Psoas muscle (tissue), 8 donors: ENCODE data around the gene STAG1. TPM values are rescaled to one million over a fixed set of nuclear protein-coding genes. Genes with fewer than 3 reads are reported as not detected.
"Not testable (repeated sequence)": the region's sequence is repeated elsewhere in the genome, so short reads cannot be mapped to it uniquely, and the experiment has no call there.

Experiments
- ATAC-seq, 4 donors: fragments of 200-7000 bp; cut with Tn5 transposase; one replicate each; pipeline ENCODE4 v1.9.1; 2020; ENCODE audit warnings: moderate library complexity in 3 of 4, mild to moderate bottlenecking in 2 of 4
- DNase-seq, 2 donors: peaks; one replicate each; pipeline ENCODE4 v3.0.0-alpha.2; 2020
- H3K27ac ChIP-seq: fragments of 200-600 bp; one replicate; pipeline ENCODE4 v1.8.0; 2022
- H3K27me3 ChIP-seq, 3 donors: fragments of 200-600 bp in 1 of 3; one replicate each; pipeline versions ENCODE4 v1.6.1 to v1.8.0; 2013 to 2022; ENCODE audit warnings: low read length in 2 of 3, mild to moderate bottlenecking in 2 of 3, moderate library complexity in 1 of 3; ENCODE audit not compliant: insufficient read depth in 3 of 3
- H3K36me3 ChIP-seq, 2 donors: fragments of 200-600 bp in 1 of 2; one replicate each; pipeline versions ENCODE4 v1.6.1 to v1.8.0; 2013 to 2022; ENCODE audit warnings: low read depth in 1 of 2, mild to moderate bottlenecking in 1 of 2, moderate library complexity in 1 of 2; ENCODE audit not compliant: insufficient read depth in 1 of 2
- H3K4me1 ChIP-seq: fragments of 200-600 bp; one replicate; pipeline ENCODE4 v1.8.0; 2022
- H3K4me3 ChIP-seq: fragments of 200-600 bp; one replicate; pipeline ENCODE4 v1.8.0; 2022; ENCODE audit warnings: mild to moderate bottlenecking
- H3K9me3 ChIP-seq: fragments of 200-600 bp; one replicate; pipeline ENCODE4 v1.8.0; 2022
- WGBS, 3 donors: extraction: QIAGEN DNeasy Blood & Tissue Kit; methylation state at CpG; one replicate each; pipeline versions ENCODE4 v1.1.6 to v1.1.7; 2013; 5-methylcytosine and 5-hydroxymethylcytosine counted together
- intact Hi-C, 2 donors: fragments of 100-400 bp; cut with DNase I; formaldehyde crosslinking; loops; one replicate each; pipeline versions ENCODE4 v1.11.0 to v1.14.2; 2022
- polyA plus RNA-seq, 3 donors: library from polyadenylated mRNA; stranded (reverse); fragments of 200-250 nt; gene quantifications; one replicate each; pipeline ENCODE4 v1.2.3, GENCODE V29; 2013
- total RNA-seq, 4 donors: library from RNA; stranded (reverse); fragmentation: NEBNext Ultra II Directional in 2 of 4; extraction: Animal tissue kit (Norgen Biotek cat#: 25700) in 2 of 4; gene quantifications; one replicate each; pipeline versions ENCODE4 v1.2.1 to v1.2.4, GENCODE V29; 2021 to 2023
- TF ChIP-seq, protein P1 (sequence below): fragments of 200-600 bp; IDR thresholded peaks from one replicate; pipeline ENCODE4 v1.8.0; 2022; ENCODE audit warnings: antibody characterized with exemption
- donor health status: healthy with polysubstance abuse.
- donor health status: DM: no; HTN: no; CAD: no; lungs with moderate emphysema.
- donor health status: Bipolar disorder and iron deficiency.
- donor health status: healthy.
- donor health status: DM: yes; HTN: yes; CAD: no.
- donor health status: DM: no; HTN: no; CAD: no.
- donor health status: DM: no; HTN: no; CAD: no.
- donor health status: DM: yes; HTN: yes; CAD: no.

STAG1 gene
- total and polyA plus RNA-seq, 7 donors: 8.8 to 27.7 (median 19.7) TPM

DNA sequence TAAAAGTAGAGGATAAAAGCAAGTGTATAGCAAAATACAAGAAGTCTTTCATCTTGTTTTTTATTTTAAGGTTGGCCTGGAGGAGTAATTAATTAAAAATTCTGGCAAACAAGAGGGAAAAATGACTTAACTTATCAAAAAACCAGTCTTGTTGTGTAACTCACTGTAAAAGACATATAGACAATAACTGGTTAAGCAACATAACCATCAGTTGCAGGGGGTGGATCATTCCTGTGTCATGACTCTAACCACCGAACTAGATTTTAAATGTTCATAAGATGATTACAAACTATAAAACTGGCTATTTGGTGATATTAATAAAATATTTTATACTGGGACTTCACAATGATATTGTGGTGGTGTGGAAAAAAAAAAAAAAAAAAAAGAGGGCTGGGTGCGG, 130.6 kb downstream of the STAG1 start:
- Histone ChIP-seq H3K27me3 (no peaks in the 10 kb centered on the region), H3K4me3 (no peak overlapping the region), H3K4me1 (peaks cover 5% of the 10 kb centered on the region), H3K27ac (no peak overlapping the region), H3K9me3 (no peaks in the 10 kb centered on the region), H3K36me3 (peaks cover 0 to 12% of the 10 kb centered on the region in 2 donors)
- TF ChIP-seq, protein P1, sequence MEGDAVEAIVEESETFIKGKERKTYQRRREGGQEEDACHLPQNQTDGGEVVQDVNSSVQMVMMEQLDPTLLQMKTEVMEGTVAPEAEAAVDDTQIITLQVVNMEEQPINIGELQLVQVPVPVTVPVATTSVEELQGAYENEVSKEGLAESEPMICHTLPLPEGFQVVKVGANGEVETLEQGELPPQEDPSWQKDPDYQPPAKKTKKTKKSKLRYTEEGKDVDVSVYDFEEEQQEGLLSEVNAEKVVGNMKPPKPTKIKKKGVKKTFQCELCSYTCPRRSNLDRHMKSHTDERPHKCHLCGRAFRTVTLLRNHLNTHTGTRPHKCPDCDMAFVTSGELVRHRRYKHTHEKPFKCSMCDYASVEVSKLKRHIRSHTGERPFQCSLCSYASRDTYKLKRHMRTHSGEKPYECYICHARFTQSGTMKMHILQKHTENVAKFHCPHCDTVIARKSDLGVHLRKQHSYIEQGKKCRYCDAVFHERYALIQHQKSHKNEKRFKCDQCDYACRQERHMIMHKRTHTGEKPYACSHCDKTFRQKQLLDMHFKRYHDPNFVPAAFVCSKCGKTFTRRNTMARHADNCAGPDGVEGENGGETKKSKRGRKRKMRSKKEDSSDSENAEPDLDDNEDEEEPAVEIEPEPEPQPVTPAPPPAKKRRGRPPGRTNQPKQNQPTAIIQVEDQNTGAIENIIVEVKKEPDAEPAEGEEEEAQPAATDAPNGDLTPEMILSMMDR: no peak
- no peak for ATAC-seq
- WGBS, 3 donors: 63 to 84% (median 81%) methylated on average over 2 of the region's 2 CpGs
- intact Hi-C loops: no loop called here
- DNase-seq: no peak

GRCh38 chr3:136620436-136620835, 131.7 kb downstream of the STAG1 start:
- intact Hi-C loops: no loop called here
- H3K27ac ChIP-seq: no peak overlapping the region
- DNase-seq: no peak
- H3K36me3 ChIP-seq: peaks cover 0 to 12% of the 10 kb centered on the region in 2 donors
- peaks cover 8% of the 10 kb centered on the region for H3K4me1 ChIP-seq
- ATAC-seq: no peak
- no peaks in the 10 kb centered on the region for H3K9me3 ChIP-seq
- H3K4me3 ChIP-seq: no peak overlapping the region
- H3K27me3 ChIP-seq: no peaks in the 10 kb centered on the region
- TF ChIP-seq, protein P1: no peak

DNA sequence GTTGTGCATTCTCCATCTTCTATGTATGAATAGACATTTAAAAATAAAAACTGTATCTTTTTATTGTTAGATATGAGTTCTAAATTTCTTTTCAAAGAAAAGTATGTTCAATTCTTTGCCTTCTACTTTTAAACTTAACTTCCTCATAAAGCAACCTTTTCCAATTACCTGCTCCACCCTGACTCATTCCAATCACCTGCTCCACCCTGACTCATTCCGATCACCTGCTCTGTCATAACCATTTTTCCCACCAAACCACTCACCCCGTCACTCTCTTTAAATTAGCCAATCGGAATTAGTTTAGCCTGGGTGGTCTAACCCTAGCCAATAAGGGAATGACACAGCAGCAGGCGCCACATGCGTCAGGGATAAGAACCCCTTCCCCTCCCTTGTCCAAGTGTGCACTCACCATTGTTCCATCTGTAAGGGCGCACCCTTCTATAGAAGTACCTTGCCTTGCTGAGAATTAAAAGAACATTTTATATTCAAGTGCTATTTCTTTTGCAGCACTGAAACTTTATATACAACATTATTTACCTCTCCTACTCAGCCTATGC, 134.1 kb downstream of the STAG1 start:
- H3K9me3 ChIP-seq, H3K27me3 ChIP-seq, DNase-seq, H3K4me3 ChIP-seq, H3K27ac ChIP-seq, ATAC-seq, intact Hi-C loops, H3K4me1 ChIP-seq: not testable (repeated sequence)
- H3K36me3 ChIP-seq: peaks cover 0 to 12% of the 10 kb centered on the region in 2 donors
- WGBS, 3 donors: 81 to 98% (median 87%) methylated on average over 6 of the region's 6 CpGs

DNA sequence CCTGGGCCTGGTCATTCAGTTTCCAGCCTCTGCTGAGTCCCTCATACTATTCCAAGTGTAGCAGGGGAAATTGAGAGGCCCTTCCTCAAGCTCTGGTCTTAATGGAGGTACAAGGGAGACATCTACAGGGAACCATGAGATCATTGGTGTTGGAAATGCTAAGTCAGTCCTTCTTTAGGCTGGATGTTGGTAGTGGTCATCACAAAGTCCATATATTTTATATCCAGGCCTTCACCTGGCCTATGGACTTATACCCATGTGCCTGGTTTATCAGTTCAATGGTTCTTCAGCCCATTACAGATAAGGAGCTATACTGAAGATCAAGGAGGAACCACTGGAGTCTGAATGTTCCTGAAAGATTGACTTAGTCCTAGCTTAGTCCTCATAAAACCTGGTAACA, 135.0 kb downstream of the STAG1 start:
- Histone ChIP-seq H3K9me3 (no peaks in the 10 kb centered on the region), H3K27me3 (no peaks in the 10 kb centered on the region), H3K4me3 (no peak overlapping the region), H3K27ac (no peak overlapping the region), H3K36me3 (peaks cover 0 to 12% of the 10 kb centered on the region in 2 donors), H3K4me1 (peaks cover 8% of the 10 kb centered on the region)
- DNase-seq (no peak), ATAC-seq (peak in 1 of 4 donors; percentile 56)
- intact Hi-C loops: no loop called here
- TF ChIP-seq, protein P1: no peak

DNA sequence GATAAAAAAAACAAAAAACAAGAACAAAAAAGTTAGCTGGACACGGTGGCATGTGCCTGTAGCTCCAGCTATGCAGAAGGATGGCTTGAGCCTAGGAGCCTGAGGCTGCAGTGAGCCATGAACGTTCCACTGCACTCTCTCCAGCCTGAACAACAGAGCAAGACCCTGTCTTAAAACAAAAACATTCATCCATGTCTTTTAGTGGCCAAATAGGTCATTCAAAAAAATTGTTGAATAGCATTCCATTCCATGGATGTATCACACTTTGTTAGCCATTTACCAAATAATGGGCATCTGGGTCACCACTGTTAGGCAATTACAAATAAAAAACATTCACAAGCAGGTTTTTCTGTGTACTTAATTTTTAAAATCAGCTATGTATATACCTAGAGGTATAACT, 139.7 kb downstream of the STAG1 start:
- H3K36me3 ChIP-seq: peaks cover 0 to 4% of the 10 kb centered on the region in 2 donors
- H3K27ac ChIP-seq: no peak overlapping the region
- no peaks in the 10 kb centered on the region for H3K27me3 ChIP-seq
- 84 to 93% (median 85%) methylated on average over 2 of the region's 2 CpGs for WGBS, 3 donors
- intact Hi-C loops: no loop called here
- ATAC-seq (no peak), DNase-seq (no peak)
- no peaks in the 10 kb centered on the region for H3K9me3 ChIP-seq
- TF ChIP-seq, protein P1: no peak
- no peak overlapping the region for H3K4me3 ChIP-seq
- peaks cover 8% of the 10 kb centered on the region for H3K4me1 ChIP-seq
